Cardiac fibroblast (primary cell): ENCODE results near the gene LDLRAD3.

Experiments used
- DNase-seq, 2 donors: peaks; one replicate each; pipeline versions ENCODE4 v3.0.0 to v3.0.0-alpha.2; 2010; ENCODE audit warnings: low read depth in 2 of 2
- H3K4me3 ChIP-seq, 2 donors: replicated peaks in 1 of 2; 1 replicate in 1 of 2; 2 replicates in 1 of 2; pipeline ENCODE4 v1.5.1; 2011; ENCODE audit warnings: low read depth in 2 of 2, low read length in 2 of 2, mild to moderate bottlenecking in 2 of 2, moderate library complexity in 1 of 2
- CTCF ChIP-seq: IDR thresholded peaks from one replicate; pipeline ENCODE4 v1.5.1; 2011; ENCODE audit warnings: low read depth, mild to moderate bottlenecking, low read length, inconsistent platforms

LDLRAD3 gene

DNA sequence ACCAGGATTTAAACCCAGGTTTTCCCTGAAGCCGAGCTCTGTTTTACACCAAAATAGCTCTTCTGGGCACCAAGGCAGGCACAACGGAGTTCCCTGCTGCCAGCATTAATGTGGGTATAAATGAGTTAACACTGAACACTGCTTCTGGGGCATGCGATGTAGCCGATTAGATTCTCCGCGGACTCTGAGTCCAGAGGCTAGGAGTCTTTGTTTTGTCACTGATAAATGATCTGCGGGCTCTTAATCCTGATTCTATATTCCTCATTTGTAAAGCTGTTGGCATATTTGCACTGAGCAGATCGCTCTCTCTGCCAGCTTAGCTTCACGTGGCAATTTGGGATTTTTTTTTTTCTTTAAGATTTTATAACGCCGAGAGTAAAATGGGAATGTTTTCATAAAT, 16.8 kb upstream of the LDLRAD3 start:
- DNase-seq, result no peak
- TF ChIP-seq CTCF, result no peak
- no peak overlapping the region for H3K4me3 ChIP-seq

DNA sequence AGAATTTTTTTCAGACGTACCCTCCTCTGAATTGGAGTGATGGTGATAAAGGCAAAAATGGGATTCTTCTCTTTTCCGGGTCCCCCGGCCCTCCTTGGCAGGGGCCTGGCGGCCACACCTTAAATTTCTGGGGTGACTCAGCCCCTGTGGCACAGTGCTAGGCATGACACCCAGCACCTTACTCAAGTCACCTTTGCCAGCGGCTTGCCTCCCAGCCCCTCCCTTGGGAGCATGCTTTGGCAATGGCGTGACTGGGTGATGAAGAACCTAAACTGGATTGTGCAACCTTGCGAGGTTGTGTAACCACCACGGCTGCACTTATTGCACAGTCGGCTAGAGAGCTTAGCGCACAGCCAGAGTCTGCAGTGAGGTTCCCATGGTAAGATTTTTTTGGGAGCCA, 16.2 kb upstream of the LDLRAD3 start:
- TF ChIP-seq CTCF, result no peak
- H3K4me3 ChIP-seq, result no peak overlapping the region
- DNase-seq, result peak; percentile 79 to 92

DNA sequence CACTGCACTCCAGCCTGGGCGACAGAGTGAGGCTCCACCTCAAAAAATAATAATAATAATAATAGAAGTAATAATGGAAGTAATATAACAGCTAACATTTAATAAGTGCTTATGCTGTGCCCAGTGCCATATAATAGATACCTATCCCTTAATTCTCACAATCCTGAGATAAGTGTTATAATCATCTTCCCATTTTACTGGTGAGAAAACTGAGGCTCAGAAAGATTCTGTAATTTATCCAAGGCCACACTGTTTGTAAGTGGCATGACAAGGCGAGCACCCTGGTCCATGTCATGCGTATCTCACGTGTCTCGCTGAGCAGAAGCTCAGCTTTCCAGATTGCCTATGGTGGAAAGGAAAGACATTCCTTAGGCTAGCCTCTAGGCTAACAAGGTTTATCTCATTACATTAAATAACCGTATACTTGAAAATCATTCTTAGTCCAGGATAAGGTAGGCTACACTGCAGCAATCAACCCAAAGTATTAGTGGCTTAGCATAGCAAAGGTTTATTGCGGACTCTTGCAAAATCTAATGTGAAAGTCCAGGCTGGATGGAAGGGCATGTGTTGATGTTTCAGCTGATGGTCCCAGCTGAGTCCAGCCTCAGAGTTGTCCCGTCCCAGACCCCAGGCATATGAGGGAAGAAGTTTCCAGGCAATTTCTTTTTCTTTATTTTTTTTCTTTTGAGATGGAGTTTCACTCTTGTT, 15.0 kb upstream of the LDLRAD3 start:
- no peak for TF ChIP-seq CTCF
- H3K4me3 ChIP-seq, result no peak overlapping the region
- no peak for DNase-seq

DNA sequence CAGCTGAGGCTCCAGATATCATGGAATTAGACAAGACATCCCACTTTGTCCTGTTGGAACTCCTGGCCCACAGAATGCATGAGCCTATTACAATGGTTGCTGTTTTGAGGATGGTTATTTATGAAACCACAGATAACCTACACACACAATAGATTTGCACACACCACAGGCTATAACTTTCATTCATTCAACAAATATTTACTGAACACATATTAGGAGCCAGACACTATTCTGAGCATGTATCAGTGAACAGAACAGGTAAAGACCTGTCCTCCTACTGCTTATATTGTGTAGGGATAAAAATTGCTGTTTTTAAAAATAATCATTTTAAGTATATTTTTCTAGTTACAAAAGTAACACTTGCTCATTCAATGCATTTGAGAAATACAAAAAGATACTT, 13.4 kb upstream of the LDLRAD3 start:
- H3K4me3 ChIP-seq, result no peak overlapping the region
- no peak for TF ChIP-seq CTCF
- DNase-seq, result no peak

GRCh38 chr11:35932121-35932520, 11.7 kb upstream of the LDLRAD3 start:
- no peak for TF ChIP-seq CTCF
- DNase-seq, result no peak
- H3K4me3 ChIP-seq, result no peak overlapping the region

- H3K4me3 ChIP-seq, result no peak overlapping the region
- peak; percentile 31 to 54 for DNase-seq
Observed at GRCh38 chr11:35932681-35933319, 11.1 kb upstream of the LDLRAD3 start.

More at GRCh38 chr11:35932681-35933319, 11.1 kb upstream of the LDLRAD3 start:
- no peak for TF ChIP-seq CTCF
